SU-DHL-6 (cell line): ENCODE measurements around the gene RAD9A.
"Not testable (repeated sequence)": the region's sequence is repeated elsewhere in the genome, so short reads cannot be mapped to it uniquely, and the experiment has no call there.

Experiments used
- H2AFZ ChIP-seq: fragments of 200-600 bp; sonication (generic); 2 replicates; pipeline ENCODE4 v1.6.1; 2014; ENCODE audit warnings: low read depth, mild to moderate bottlenecking, moderate library complexity, mixed read lengths, antibody characterized with exemption, low read length; ENCODE audit not compliant: severe bottlenecking
- H3F3A ChIP-seq: fragments of 200-600 bp; shearing (Covaris generic); 2 replicates; pipeline ENCODE4 v1.6.0; 2016; ENCODE audit warnings: antibody characterized with exemption, mild to moderate bottlenecking; ENCODE audit not compliant: insufficient read depth
- H3K27ac ChIP-seq: fragments of 200-600 bp; sonication (generic); 2 replicates; pipeline ENCODE4 v1.5.1; 2016; ENCODE audit warnings: low read depth, mild to moderate bottlenecking, low read length, moderate library complexity, mixed read lengths
- H3K27me3 ChIP-seq: fragments of 200-600 bp; sonication (generic), shearing (Covaris generic); 2 replicates; pipeline ENCODE4 v1.6.0; 2014; ENCODE audit warnings: mild to moderate bottlenecking, low read length
- H3K36me3 ChIP-seq: fragments of 200-600 bp; sonication (generic); 2 replicates; pipeline ENCODE4 v1.6.1; 2014; ENCODE audit warnings: mild to moderate bottlenecking, low read length, mixed read lengths
- H3K4me2 ChIP-seq: fragments of 300-600, 200-600 bp; shearing (Covaris generic), sonication (generic); 2 replicates; pipeline ENCODE4 v1.6.0; 2014; ENCODE audit warnings: low read length, low read depth, mild to moderate bottlenecking; ENCODE audit not compliant: poor library complexity, severe bottlenecking
- H3K4me3 ChIP-seq: fragments of 200-600 bp; sonication (generic); 2 replicates; pipeline ENCODE4 v1.5.1; 2014; ENCODE audit warnings: antibody characterized with exemption, low read length, mild to moderate bottlenecking, mixed read lengths; ENCODE audit not compliant: insufficient read depth, poor library complexity, severe bottlenecking
- H3K79me2 ChIP-seq: fragments of 200-600 bp; sonication (generic); 2 replicates; pipeline ENCODE4 v1.6.1; 2014; ENCODE audit warnings: mild to moderate bottlenecking, low read length, moderate library complexity; ENCODE audit not compliant: insufficient read depth
- H3K9ac ChIP-seq: fragments of 200-600 bp; sonication (generic); 2 replicates; pipeline ENCODE4 v1.7.0; 2014; ENCODE audit warnings: mild to moderate bottlenecking, low read length
- H3K9me2 ChIP-seq: fragments of 200-600 bp; sonication (generic); replicated peaks from 2 replicates; pipeline ENCODE4 v1.6.1; 2014; ENCODE audit warnings: low read length; ENCODE audit not compliant: insufficient read depth
- H3K9me3 ChIP-seq: fragments of 200-600 bp; sonication (generic); 2 replicates; pipeline ENCODE4 v1.6.1; 2014; ENCODE audit warnings: low read length, mixed read lengths; ENCODE audit not compliant: insufficient read depth
- H4K20me1 ChIP-seq: fragments of 200-600 bp; sonication (generic); 2 replicates; pipeline ENCODE4 v1.6.1; 2014; ENCODE audit warnings: low read depth, mild to moderate bottlenecking, antibody characterized with exemption, low read length, moderate library complexity, mixed read lengths
- EZH2phosphoT487 ChIP-seq: fragments of 200-600 bp; sonication (generic), shearing (Covaris generic); conservative IDR thresholded peaks from 2 replicates; pipeline ENCODE4 v1.6.1; 2018; ENCODE audit warnings: mild to moderate bottlenecking, antibody characterized with exemption, low read length, moderate library complexity, mixed read lengths
- TF ChIP-seq, protein P1 (sequence below): fragments of 200-600 bp; sonication (generic); IDR thresholded peaks from one replicate; pipeline ENCODE4 v1.5.1; 2017; ENCODE audit warnings: antibody characterized with exemption, mild to moderate bottlenecking, low read length, moderate library complexity; ENCODE audit not compliant: insufficient read depth, poor library complexity, severe bottlenecking

RAD9A gene

DNA sequence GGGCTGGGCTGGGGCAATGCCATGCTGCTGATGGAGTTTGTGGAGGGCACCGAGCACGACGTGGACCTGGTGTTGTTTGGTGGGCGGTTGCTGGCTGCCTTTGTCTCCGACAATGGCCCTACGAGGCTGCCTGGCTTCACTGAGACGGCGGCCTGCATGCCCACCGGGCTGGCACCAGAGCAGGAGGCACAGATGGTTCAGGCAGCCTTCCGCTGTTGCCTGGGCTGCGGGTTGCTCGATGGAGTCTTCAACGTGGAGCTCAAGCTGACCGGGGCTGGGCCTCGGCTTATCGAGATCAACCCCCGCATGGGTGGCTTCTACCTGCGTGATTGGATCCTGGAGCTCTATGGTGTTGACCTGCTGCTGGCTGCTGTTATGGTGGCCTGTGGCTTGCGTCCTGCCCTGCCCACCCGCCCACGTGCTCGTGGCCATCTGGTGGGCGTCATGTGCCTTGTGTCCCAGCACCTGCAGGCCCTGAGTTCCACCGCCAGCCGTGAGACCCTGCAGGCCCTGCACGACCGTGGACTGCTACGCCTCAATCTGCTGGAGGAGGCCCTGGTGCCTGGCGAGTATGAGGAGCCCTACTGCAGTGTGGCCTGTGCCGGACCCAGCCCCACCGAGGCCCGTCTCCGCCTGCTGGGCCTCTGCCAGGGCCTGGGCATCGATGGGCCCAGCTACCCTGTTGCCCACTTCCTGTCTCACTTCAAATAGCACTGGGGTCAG lies 32.3 kb downstream of the RAD9A start:
- H3K9ac ChIP-seq, result no peak overlapping the region
- no peak overlapping the region for H3K4me2 ChIP-seq
- TF ChIP-seq EZH2phosphoT487, result no peak
- TF ChIP-seq, protein P1, sequence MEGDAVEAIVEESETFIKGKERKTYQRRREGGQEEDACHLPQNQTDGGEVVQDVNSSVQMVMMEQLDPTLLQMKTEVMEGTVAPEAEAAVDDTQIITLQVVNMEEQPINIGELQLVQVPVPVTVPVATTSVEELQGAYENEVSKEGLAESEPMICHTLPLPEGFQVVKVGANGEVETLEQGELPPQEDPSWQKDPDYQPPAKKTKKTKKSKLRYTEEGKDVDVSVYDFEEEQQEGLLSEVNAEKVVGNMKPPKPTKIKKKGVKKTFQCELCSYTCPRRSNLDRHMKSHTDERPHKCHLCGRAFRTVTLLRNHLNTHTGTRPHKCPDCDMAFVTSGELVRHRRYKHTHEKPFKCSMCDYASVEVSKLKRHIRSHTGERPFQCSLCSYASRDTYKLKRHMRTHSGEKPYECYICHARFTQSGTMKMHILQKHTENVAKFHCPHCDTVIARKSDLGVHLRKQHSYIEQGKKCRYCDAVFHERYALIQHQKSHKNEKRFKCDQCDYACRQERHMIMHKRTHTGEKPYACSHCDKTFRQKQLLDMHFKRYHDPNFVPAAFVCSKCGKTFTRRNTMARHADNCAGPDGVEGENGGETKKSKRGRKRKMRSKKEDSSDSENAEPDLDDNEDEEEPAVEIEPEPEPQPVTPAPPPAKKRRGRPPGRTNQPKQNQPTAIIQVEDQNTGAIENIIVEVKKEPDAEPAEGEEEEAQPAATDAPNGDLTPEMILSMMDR, result no peak
- H3K4me3 ChIP-seq, result no peak overlapping the region
- H3K36me3 ChIP-seq, result no peaks in the 10 kb centered on the region
- no peaks in the 10 kb centered on the region for H3K9me3 ChIP-seq
- H3F3A ChIP-seq, result no peaks in the 10 kb centered on the region
- H3K79me2 ChIP-seq, result peaks cover 6% of the 10 kb centered on the region
- no peaks in the 10 kb centered on the region for H3K27me3 ChIP-seq
- H2AFZ ChIP-seq, result no peak overlapping the region
- no peaks in the 10 kb centered on the region for H3K9me2 ChIP-seq
- no peak overlapping the region for H3K27ac ChIP-seq
- no peaks in the 10 kb centered on the region for H4K20me1 ChIP-seq

- not testable (repeated sequence) for H3K9me2 ChIP-seq, H3F3A ChIP-seq, H3K36me3 ChIP-seq, H4K20me1 ChIP-seq, H3K27me3 ChIP-seq, H3K9me3 ChIP-seq
- Histone ChIP-seq H3K27ac (peak overlapping the region; percentile 46), H3K9ac (peak overlapping the region; percentile 92), H2AFZ (peak overlapping the region; percentile 72), H3K4me2 (peak overlapping the region; percentile 90), H3K4me3 (peak overlapping the region; percentile 92), H3K79me2 (peaks cover 13% of the 10 kb centered on the region)
Measured at GRCh38 chr11:67427364-67427859, 35.6 kb downstream of the RAD9A start.

- Histone ChIP-seq H3K36me3 (no peaks in the 10 kb centered on the region), H3F3A (peaks cover 3% of the 10 kb centered on the region; the same call in 1 of the 2 replicates), H3K79me2 (peaks cover 13% of the 10 kb centered on the region), H3K9me3 (no peaks in the 10 kb centered on the region), H3K4me2 (peak within 1 kb of the TSS; percentile 90), H3K4me3 (peak within 1 kb of the TSS; percentile 92), H4K20me1 (no peaks in the 10 kb centered on the region), H3K9me2 (no peaks in the 10 kb centered on the region), H3K27me3 (no peaks in the 10 kb centered on the region), H3K9ac (peak within 1 kb of the TSS; percentile 92), H3K27ac (peak within 1 kb of the TSS; percentile 46), H2AFZ (peak within 1 kb of the TSS; percentile 72)
- no peak for TF ChIP-seq EZH2phosphoT487
- TF ChIP-seq, protein P1, result no peak
Measured at GRCh38 chr11:67428052-67429001, 36.5 kb downstream of the RAD9A start, which contains the start of gene RPS6KB2. RPS6KB2 (plus strand) TSS chr11:67428494; CDS start chr11:67428546, 52 bp downstream.
